Measurements from ENCODE around the gene PROZ.

GRCh38 chr13:113140677-113141600 is 17.5 kb upstream of the PROZ start:
- TF ChIP-seq GATA3 (IDR thresholded peaks at IDR 0.05; ENCODE audit: low read depth, low read length) (no peak), GATA2 (IDR thresholded peaks at IDR 0.05; ENCODE audit: low read depth, low read length) (no peak)
